SU-DHL-6 (cell line): ENCODE data around the gene VAPB.
"Not testable (repeated sequence)": the region's sequence is repeated elsewhere in the genome, so short reads cannot be mapped to it uniquely, and the experiment has no call there.

Experiments
- H2AFZ ChIP-seq: fragments of 200-600 bp; sonication (generic); 2 replicates; pipeline ENCODE4 v1.6.1; 2014; ENCODE audit warnings: low read depth, mild to moderate bottlenecking, moderate library complexity, mixed read lengths, antibody characterized with exemption, low read length; ENCODE audit not compliant: severe bottlenecking
- H3F3A ChIP-seq: fragments of 200-600 bp; shearing (Covaris generic); 2 replicates; pipeline ENCODE4 v1.6.0; 2016; ENCODE audit warnings: antibody characterized with exemption, mild to moderate bottlenecking; ENCODE audit not compliant: insufficient read depth
- H3K27ac ChIP-seq: fragments of 200-600 bp; sonication (generic); 2 replicates; pipeline ENCODE4 v1.5.1; 2016; ENCODE audit warnings: low read depth, mild to moderate bottlenecking, low read length, moderate library complexity, mixed read lengths
- H3K27me3 ChIP-seq: fragments of 200-600 bp; sonication (generic), shearing (Covaris generic); 2 replicates; pipeline ENCODE4 v1.6.0; 2014; ENCODE audit warnings: mild to moderate bottlenecking, low read length
- H3K36me3 ChIP-seq: fragments of 200-600 bp; sonication (generic); 2 replicates; pipeline ENCODE4 v1.6.1; 2014; ENCODE audit warnings: mild to moderate bottlenecking, low read length, mixed read lengths
- H3K4me2 ChIP-seq: fragments of 300-600, 200-600 bp; shearing (Covaris generic), sonication (generic); 2 replicates; pipeline ENCODE4 v1.6.0; 2014; ENCODE audit warnings: low read length, low read depth, mild to moderate bottlenecking; ENCODE audit not compliant: poor library complexity, severe bottlenecking
- H3K4me3 ChIP-seq: fragments of 200-600 bp; sonication (generic); 2 replicates; pipeline ENCODE4 v1.5.1; 2014; ENCODE audit warnings: antibody characterized with exemption, low read length, mild to moderate bottlenecking, mixed read lengths; ENCODE audit not compliant: insufficient read depth, poor library complexity, severe bottlenecking
- H3K79me2 ChIP-seq: fragments of 200-600 bp; sonication (generic); 2 replicates; pipeline ENCODE4 v1.6.1; 2014; ENCODE audit warnings: mild to moderate bottlenecking, low read length, moderate library complexity; ENCODE audit not compliant: insufficient read depth
- H3K9ac ChIP-seq: fragments of 200-600 bp; sonication (generic); 2 replicates; pipeline ENCODE4 v1.7.0; 2014; ENCODE audit warnings: mild to moderate bottlenecking, low read length
- H3K9me2 ChIP-seq: fragments of 200-600 bp; sonication (generic); replicated peaks from 2 replicates; pipeline ENCODE4 v1.6.1; 2014; ENCODE audit warnings: low read length; ENCODE audit not compliant: insufficient read depth
- H3K9me3 ChIP-seq: fragments of 200-600 bp; sonication (generic); 2 replicates; pipeline ENCODE4 v1.6.1; 2014; ENCODE audit warnings: low read length, mixed read lengths; ENCODE audit not compliant: insufficient read depth
- H4K20me1 ChIP-seq: fragments of 200-600 bp; sonication (generic); 2 replicates; pipeline ENCODE4 v1.6.1; 2014; ENCODE audit warnings: low read depth, mild to moderate bottlenecking, antibody characterized with exemption, low read length, moderate library complexity, mixed read lengths
- CTCF ChIP-seq: fragments of 200-600 bp; sonication (generic); IDR thresholded peaks from one replicate; pipeline ENCODE4 v1.5.1; 2017; ENCODE audit warnings: antibody characterized with exemption, mild to moderate bottlenecking, low read length, moderate library complexity; ENCODE audit not compliant: insufficient read depth, poor library complexity, severe bottlenecking
- EZH2phosphoT487 ChIP-seq: fragments of 200-600 bp; sonication (generic), shearing (Covaris generic); conservative IDR thresholded peaks from 2 replicates; pipeline ENCODE4 v1.6.1; 2018; ENCODE audit warnings: mild to moderate bottlenecking, antibody characterized with exemption, low read length, moderate library complexity, mixed read lengths

The VAPB gene

GRCh38 chr20:58407201-58407873, 18.3 kb downstream of the VAPB start:
- Histone ChIP-seq H3K9me3 (no peaks in the 10 kb centered on the region), H3K27me3 (no peaks in the 10 kb centered on the region), H3K9ac (no peak overlapping the region), H3K9me2 (no peaks in the 10 kb centered on the region), H3F3A (peaks cover 24% of the 10 kb centered on the region; the same call in 1 of the 2 replicates), H3K36me3 (no peaks in the 10 kb centered on the region), H3K4me3 (no peak overlapping the region), H3K4me2 (peak overlapping the region; percentile 61), H2AFZ (no peak overlapping the region), H4K20me1 (peaks cover 30% of the 10 kb centered on the region), H3K79me2 (peaks cover 99% of the 10 kb centered on the region), H3K27ac (peak overlapping the region; percentile 8; the same call in 1 of the 2 replicates)
- TF ChIP-seq EZH2phosphoT487 (no peak), CTCF (no peak)

GRCh38 chr20:58407966-58408557, 19.0 kb downstream of the VAPB start:
- peak overlapping the region; percentile 8 for H3K27ac ChIP-seq
- no peaks in the 10 kb centered on the region for H3K36me3 ChIP-seq
- H3K79me2 ChIP-seq, result peaks cover 98% of the 10 kb centered on the region

GRCh38 chr20:58408603-58409246, 19.7 kb downstream of the VAPB start:
- TF ChIP-seq EZH2phosphoT487 (no peak), CTCF (no peak)
- no peak overlapping the region for H2AFZ ChIP-seq
- H3K36me3 ChIP-seq, result no peaks in the 10 kb centered on the region
- no peaks in the 10 kb centered on the region for H3K9me3 ChIP-seq
- H3K27ac ChIP-seq, result peak overlapping the region; percentile 8
- H4K20me1 ChIP-seq, result peaks cover 22% of the 10 kb centered on the region
- peaks cover 20% of the 10 kb centered on the region; the same call in 1 of the 2 replicates for H3F3A ChIP-seq
- no peaks in the 10 kb centered on the region for H3K27me3 ChIP-seq
- peaks cover 92% of the 10 kb centered on the region for H3K79me2 ChIP-seq
- peak overlapping the region; percentile 61 for H3K4me2 ChIP-seq
- H3K9ac ChIP-seq, result peak overlapping the region; percentile 11; the same call in 1 of the 2 replicates
- H3K9me2 ChIP-seq, result no peaks in the 10 kb centered on the region
- H3K4me3 ChIP-seq, result no peak overlapping the region

More at GRCh38 chr20:58407966-58408557, 19.0 kb downstream of the VAPB start:
- no peaks in the 10 kb centered on the region for H3K27me3 ChIP-seq
- peak overlapping the region; percentile 11; the same call in 1 of the 2 replicates for H3K9ac ChIP-seq
- H3K4me2 ChIP-seq, result peak overlapping the region; percentile 61
- no peaks in the 10 kb centered on the region for H3K9me2 ChIP-seq
- peaks cover 23% of the 10 kb centered on the region; the same call in 1 of the 2 replicates for H3F3A ChIP-seq
- H2AFZ ChIP-seq, result no peak overlapping the region
- no peak overlapping the region for H3K4me3 ChIP-seq
- TF ChIP-seq CTCF (no peak), EZH2phosphoT487 (no peak)
- H3K9me3 ChIP-seq, result no peaks in the 10 kb centered on the region
- peaks cover 28% of the 10 kb centered on the region for H4K20me1 ChIP-seq

- not testable (repeated sequence) for H3K4me2 ChIP-seq, H3K36me3 ChIP-seq, H3K9me2 ChIP-seq, H3K9ac ChIP-seq, H3K9me3 ChIP-seq, H3K4me3 ChIP-seq, H3K27ac ChIP-seq, H3K27me3 ChIP-seq, H2AFZ ChIP-seq, H3F3A ChIP-seq
- H3K79me2 ChIP-seq, result peaks cover 71% of the 10 kb centered on the region
- peaks cover 24% of the 10 kb centered on the region for H4K20me1 ChIP-seq
Measured at GRCh38 chr20:58414216-58414615, 25.2 kb downstream of the VAPB start.

GRCh38 chr20:58414786-58415185, 25.8 kb downstream of the VAPB start:
- not testable (repeated sequence) for H3K4me3 ChIP-seq, H3K9ac ChIP-seq, H3K9me2 ChIP-seq, H3K27ac ChIP-seq, H3K27me3 ChIP-seq, H3K9me3 ChIP-seq, H3F3A ChIP-seq, H3K36me3 ChIP-seq, H3K4me2 ChIP-seq, H2AFZ ChIP-seq
- Histone ChIP-seq H4K20me1 (peaks cover 23% of the 10 kb centered on the region), H3K79me2 (peaks cover 65% of the 10 kb centered on the region)
